K562 (cell line): Measurements from ENCODE around the gene AGAP3. TPM values are rescaled to one million over a fixed set of nuclear protein-coding genes. Genes with fewer than 3 reads are reported as not detected.

Source experiments
- ATAC-seq: fragments of 200-7000 bp; cut with Tn5 transposase; 3 replicates; pipeline ENCODE4 v1.9.1; 2020; ENCODE audit warnings: moderate library complexity
- BruUV-seq: library from RNA; stranded (reverse); fragments of 400-500 nt; replicated peaks from 2 replicates; lab custom pipeline; 2021; lab: Mats Ljungman, UMichigan
- CTCF ChIA-PET: fragments of 300-600 bp; formaldehyde crosslinking; extraction: SDS; loops from one replicate; lab custom pipeline; 2021; ENCODE audit warnings: low intra/inter-chr PET ratio; lab: Yijun Ruan, JAX
- POLR2A ChIA-PET: fragments of 300-600, 350-650 bp; sonication (Branson Sonifier 250); formaldehyde crosslinking; extraction: SDS; loops from one replicate; lab custom pipeline; 2021; ENCODE audit warnings: antibody characterized with exemption, inconsistent platforms; lab: Yijun Ruan, JAX
- DNase-seq, 4 experiments: peaks; one replicate each; pipeline versions ENCODE4 v3.0.0 to v3.0.0-alpha.2; 2011 to 2018; ENCODE audit warnings: low spot score in 3 of 4, mixed read lengths in 3 of 4; ENCODE audit errors: extremely low read depth in 1 of 4
- FAIRE-seq: peaks from 2 replicates; lab custom pipeline; 2011; peaks lifted over from hg19 to GRCh38; lab: Jason Lieb, UNC
- H2AFZ ChIP-seq: 2 replicates; pipeline ENCODE4 v1.6.0; 2011; ENCODE audit warnings: low read depth, low read length, control low read depth, inconsistent platforms
- H3K27ac ChIP-seq: fragments of 200-600 bp; 3 replicates; pipeline ENCODE4 v1.8.0; 2011; ENCODE audit warnings: low read depth, mild to moderate bottlenecking, control low read depth, inconsistent platforms, low read length, moderate library complexity, mixed read lengths; ENCODE audit errors: extremely low read depth
- H3K27me3 ChIP-seq, 2 experiments: fragments of 300-600 bp in 1 of 2; 2 replicates in 1 of 2; 3 replicates in 1 of 2; pipeline versions ENCODE4 v1.6.0 to v1.8.0; 2011; ENCODE audit warnings: inconsistent platforms in 2 of 2, low read length in 2 of 2, mild to moderate bottlenecking in 1 of 2, mixed read lengths in 1 of 2, moderate library complexity in 1 of 2; ENCODE audit not compliant: control insufficient read depth in 2 of 2, insufficient read depth in 2 of 2
- H3K36me3 ChIP-seq: fragments of 300-600 bp; 3 replicates; pipeline ENCODE4 v1.8.0; 2011; ENCODE audit warnings: mild to moderate bottlenecking, low read length, inconsistent platforms; ENCODE audit not compliant: control insufficient read depth, insufficient read depth
- H3K4me1 ChIP-seq, 2 experiments: fragments of 200-600 bp in 1 of 2; replicated peaks in 1 of 2; 2 replicates in 1 of 2; 3 replicates in 1 of 2; pipeline versions ENCODE4 v1.5.1 to v1.8.0; 2011; ENCODE audit warnings: inconsistent platforms in 2 of 2, low read length in 2 of 2, mild to moderate bottlenecking in 1 of 2, mixed read lengths in 1 of 2, moderate library complexity in 1 of 2; ENCODE audit not compliant: control insufficient read depth in 2 of 2, insufficient read depth in 2 of 2
- H3K4me2 ChIP-seq: 2 replicates; pipeline ENCODE4 v1.6.1; 2011; ENCODE audit warnings: low read length, control low read depth, inconsistent platforms, mixed read lengths; ENCODE audit not compliant: insufficient read depth
- H3K4me3 ChIP-seq: fragments of 200-600 bp; sonication (generic), shearing (Covaris generic); 2 replicates; pipeline ENCODE4 v1.5.1; 2016; ENCODE audit warnings: control low read depth, inconsistent platforms
- H3K79me2 ChIP-seq: fragments of 200-600 bp; 3 replicates; pipeline ENCODE4 v1.8.0; 2011; ENCODE audit warnings: low read length, inconsistent platforms; ENCODE audit not compliant: control insufficient read depth, insufficient read depth
- H3K9ac ChIP-seq, 2 experiments: 2 replicates each; pipeline versions ENCODE4 v1.6.0 to v1.6.1; 2011; ENCODE audit warnings: low read depth in 2 of 2, low read length in 2 of 2, control low read depth in 1 of 2, inconsistent platforms in 1 of 2, mild to moderate bottlenecking in 1 of 2, mixed read lengths in 1 of 2; ENCODE audit not compliant: insufficient read depth in 1 of 2
- H3K9me1 ChIP-seq: one replicate; pipeline ENCODE4 v1.6.0; 2011; ENCODE audit warnings: inconsistent platforms, mild to moderate bottlenecking, low read length, moderate library complexity; ENCODE audit not compliant: control insufficient read depth, insufficient read depth
- H3K9me3 ChIP-seq: replicated peaks from 2 replicates; pipeline ENCODE4 v1.5.1; 2011; ENCODE audit warnings: low read depth, low read length, inconsistent platforms; ENCODE audit not compliant: control insufficient read depth, insufficient read depth
- H4K20me1 ChIP-seq: replicated peaks from 2 replicates; pipeline ENCODE4 v1.6.1; 2011; ENCODE audit warnings: low read length, inconsistent platforms, mixed read lengths; ENCODE audit not compliant: control insufficient read depth, insufficient read depth
- ATF1 ChIP-seq, 2 experiments: fragments of 450-650 bp in 1 of 2; IDR thresholded peaks; 2 replicates each; pipeline ENCODE4 v1.6.1; 2016; ENCODE audit warnings: missing compliant biosample characterization in 1 of 2, missing genetic modification characterization in 1 of 2
- CBX8 ChIP-seq: fragments of 200-600 bp; sonication (generic); IDR thresholded peaks from 2 replicates; pipeline ENCODE4 v1.6.1; 2012; ENCODE audit warnings: borderline replicate concordance, mixed run types, low read depth, mild to moderate bottlenecking, moderate library complexity, mixed read lengths, low read length, control low read depth, inconsistent platforms; ENCODE audit not compliant: poor library complexity, severe bottlenecking; ENCODE audit errors: extremely low read depth
- DPF2 ChIP-seq: fragments of 450-650 bp; IDR thresholded peaks from 2 replicates; pipeline ENCODE4 v1.6.1; 2016
- ESRRA ChIP-seq: fragments of 450-650 bp; IDR thresholded peaks from 2 replicates; pipeline ENCODE4 v1.6.1; 2014; ENCODE audit warnings: low read depth, mild to moderate bottlenecking, moderate library complexity, borderline replicate concordance
- FIP1L1 ChIP-seq: fragments of 200-400 bp; formaldehyde crosslinking; IDR thresholded peaks from 2 replicates; pipeline ENCODE4 v1.6.1; 2018; ENCODE audit warnings: mild to moderate bottlenecking, low read depth, low read length; ENCODE audit not compliant: poor library complexity, severe bottlenecking
- HDGF ChIP-seq: fragments of 450-650 bp; IDR thresholded peaks from 2 replicates; pipeline ENCODE4 v1.6.1; 2016
- MAZ ChIP-seq, 2 experiments: fragments of 450-650 bp in 1 of 2; sonication (generic) in 1 of 2; formaldehyde crosslinking; IDR thresholded peaks in 1 of 2; conservative IDR thresholded peaks in 1 of 2; 2 replicates each; pipeline versions ENCODE4 v1.4.0 to v1.5.0; 2020; ENCODE audit warnings: mild to moderate bottlenecking in 1 of 2, missing genetic modification reagents in 1 of 2
- NCOA1 ChIP-seq: fragments of 450-650 bp; IDR thresholded peaks from 2 replicates; pipeline ENCODE4 v1.6.1; 2016; ENCODE audit warnings: low read depth
- SNIP1 ChIP-seq: fragments of 450-650 bp; IDR thresholded peaks from 2 replicates; pipeline ENCODE4 v1.7.1; 2017; ENCODE audit warnings: low read depth, mild to moderate bottlenecking
- TFAM ChIP-seq: fragments of 250-450 bp; sonication (Bioruptor Pico); conservative IDR thresholded peaks from 2 replicates; pipeline ENCODE4 v1.5.0; 2021; ENCODE audit warnings: mild to moderate bottlenecking, moderate library complexity
- ZFP30 ChIP-seq: fragments of 250-450 bp; sonication (Bioruptor Pico); IDR thresholded peaks from 2 replicates; pipeline ENCODE4 v1.8.0; 2022; ENCODE audit warnings: moderate library complexity, mild to moderate bottlenecking, inconsistent platforms, borderline replicate concordance
- ZNF695 ChIP-seq: fragments of 450-650 bp; formaldehyde crosslinking; IDR thresholded peaks from 2 replicates; pipeline ENCODE4 v1.4.0; 2020; ENCODE audit warnings: mild to moderate bottlenecking, moderate library complexity
- WGBS: fragments of 100-300 bp; shearing (Covaris generic); methylation state at CpG from one replicate; pipeline ENCODE4 v1.1.6; 2016; ENCODE audit warnings: low coverage, mixed read lengths; ENCODE audit not compliant: insufficient coverage; ENCODE audit errors: missing lambda C conversion rate; 5-methylcytosine and 5-hydroxymethylcytosine counted together
- in situ Hi-C: fragments of 300-500 bp; cut with MboI; formaldehyde crosslinking; loops from 4 replicates; pipeline ENCODE4 v1.15.0; 2018; ENCODE audit warnings: inconsistent platforms, mixed read lengths
- intact Hi-C: fragments of 100-400 bp; cut with micrococcal nuclease; formaldehyde crosslinking; loops from 2 replicates; pipeline ENCODE4 v1.14.2; 2022
- polyA plus RNA-seq, 8 experiments: library from polyadenylated mRNA; depleted of rRNA in 4 of 8; stranded (reverse) in 5 of 8; unstranded in 3 of 8; fragments of >200 nt; fragmentation: Nextera tagmentation in 2 of 8; fragmentation: Illumina TruSeq in 1 of 8; extraction: Ambion mirVana in 2 of 8; extraction: Trizol in 1 of 8; gene quantifications; 2 replicates each; pipeline versions ENCODE4 v1.2.1 to v1.2.3, GENCODE V29; 2011 to 2014; ENCODE audit warnings: inconsistent platforms in 1 of 8, missing spikeins in 1 of 8
- total RNA-seq, 7 experiments: library from RNA; depleted of rRNA in 6 of 7; stranded (reverse); fragments of >200 nt in 6 of 7; fragmentation: Illumina TruSeq in 2 of 7; extraction: Trizol in 2 of 7; gene quantifications; 2 replicates each; pipeline versions ENCODE4 v1.2.1 to v1.2.3, GENCODE V29; 2011 to 2021; ENCODE audit warnings: low replicate concordance in 1 of 7
- TF ChIP-seq, protein P1 (sequence below): sonication (generic); formaldehyde crosslinking; IDR thresholded peaks from 2 replicates; pipeline ENCODE4 v1.8.0; 2023; ENCODE audit warnings: missing genetic modification reagents, mild to moderate bottlenecking, borderline replicate concordance

The AGAP3 gene
- total and polyA plus RNA-seq, 9 of the 15 experiments (the other 6 are each of a cell fraction or from before 2014, with no cell fraction given), result 3.4 to 208 (median 62.2) TPM

GRCh38 chr7:151038951-151039849 lies 47.1 kb upstream of the AGAP3 start:
- peak overlapping the region; percentile 22 to 83; a peak in 3 of 4 replicates for H3K9ac ChIP-seq
- H3K9me1 ChIP-seq, result peaks cover 13% of the 10 kb centered on the region
- peaks cover 44% of the 10 kb centered on the region; the same call in 2 of the 3 replicates for H3K36me3 ChIP-seq
- peak overlapping the region; percentile 65 for H3K27ac ChIP-seq
- intact Hi-C loops (loop anchor here (1.0 kb wide), 3 partner anchors 11 to 31 kb away; partner anchors contain the start of gene ABCB8), in situ Hi-C loops (no loop called here)
- POLR2A ChIA-PET, result interaction anchor here (0.7 to 3.8 kb wide), 9 partner anchors 10 to 44 kb away, joined by 3 to 23 read pairs (median 5); partner anchors contain the start of genes ABCB8, ASIC3, ATG9B and FASTK
- H3K9me3 ChIP-seq, result no peaks in the 10 kb centered on the region
- FAIRE-seq, result peak; percentile 100
- H4K20me1 ChIP-seq, result peaks cover 10% of the 10 kb centered on the region
- DNase-seq, result peak; percentile 99 to 100 (median 99)
- 4% methylated on average over 12 of the region's 12 CpGs for WGBS
- no peaks in the 10 kb centered on the region for H3K27me3 ChIP-seq
- CTCF ChIA-PET, result no interaction called here
- no TSS peak for BruUV-seq
- no peaks in the 10 kb centered on the region for H3K79me2 ChIP-seq
- peak; percentile 97 for ATAC-seq
- H3K4me2 ChIP-seq, result peak overlapping the region; percentile 74
- H2AFZ ChIP-seq, result no peak overlapping the region
- H3K4me3 ChIP-seq, result no peak overlapping the region; the same call in 1 of the 2 replicates
- H3K4me1 ChIP-seq, result peaks cover 24 to 73% of the 10 kb centered on the region in 2 experiments
- TF ChIP-seq, protein P1, sequence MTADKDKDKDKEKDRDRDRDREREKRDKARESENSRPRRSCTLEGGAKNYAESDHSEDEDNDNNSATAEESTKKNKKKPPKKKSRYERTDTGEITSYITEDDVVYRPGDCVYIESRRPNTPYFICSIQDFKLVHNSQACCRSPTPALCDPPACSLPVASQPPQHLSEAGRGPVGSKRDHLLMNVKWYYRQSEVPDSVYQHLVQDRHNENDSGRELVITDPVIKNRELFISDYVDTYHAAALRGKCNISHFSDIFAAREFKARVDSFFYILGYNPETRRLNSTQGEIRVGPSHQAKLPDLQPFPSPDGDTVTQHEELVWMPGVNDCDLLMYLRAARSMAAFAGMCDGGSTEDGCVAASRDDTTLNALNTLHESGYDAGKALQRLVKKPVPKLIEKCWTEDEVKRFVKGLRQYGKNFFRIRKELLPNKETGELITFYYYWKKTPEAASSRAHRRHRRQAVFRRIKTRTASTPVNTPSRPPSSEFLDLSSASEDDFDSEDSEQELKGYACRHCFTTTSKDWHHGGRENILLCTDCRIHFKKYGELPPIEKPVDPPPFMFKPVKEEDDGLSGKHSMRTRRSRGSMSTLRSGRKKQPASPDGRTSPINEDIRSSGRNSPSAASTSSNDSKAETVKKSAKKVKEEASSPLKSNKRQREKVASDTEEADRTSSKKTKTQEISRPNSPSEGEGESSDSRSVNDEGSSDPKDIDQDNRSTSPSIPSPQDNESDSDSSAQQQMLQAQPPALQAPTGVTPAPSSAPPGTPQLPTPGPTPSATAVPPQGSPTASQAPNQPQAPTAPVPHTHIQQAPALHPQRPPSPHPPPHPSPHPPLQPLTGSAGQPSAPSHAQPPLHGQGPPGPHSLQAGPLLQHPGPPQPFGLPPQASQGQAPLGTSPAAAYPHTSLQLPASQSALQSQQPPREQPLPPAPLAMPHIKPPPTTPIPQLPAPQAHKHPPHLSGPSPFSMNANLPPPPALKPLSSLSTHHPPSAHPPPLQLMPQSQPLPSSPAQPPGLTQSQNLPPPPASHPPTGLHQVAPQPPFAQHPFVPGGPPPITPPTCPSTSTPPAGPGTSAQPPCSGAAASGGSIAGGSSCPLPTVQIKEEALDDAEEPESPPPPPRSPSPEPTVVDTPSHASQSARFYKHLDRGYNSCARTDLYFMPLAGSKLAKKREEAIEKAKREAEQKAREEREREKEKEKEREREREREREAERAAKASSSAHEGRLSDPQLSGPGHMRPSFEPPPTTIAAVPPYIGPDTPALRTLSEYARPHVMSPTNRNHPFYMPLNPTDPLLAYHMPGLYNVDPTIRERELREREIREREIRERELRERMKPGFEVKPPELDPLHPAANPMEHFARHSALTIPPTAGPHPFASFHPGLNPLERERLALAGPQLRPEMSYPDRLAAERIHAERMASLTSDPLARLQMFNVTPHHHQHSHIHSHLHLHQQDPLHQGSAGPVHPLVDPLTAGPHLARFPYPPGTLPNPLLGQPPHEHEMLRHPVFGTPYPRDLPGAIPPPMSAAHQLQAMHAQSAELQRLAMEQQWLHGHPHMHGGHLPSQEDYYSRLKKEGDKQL (CRISPR knock-in tag), result no peak
- TF ChIP-seq FIP1L1 (no peak), CBX8 (no peak), HDGF (peak; percentile 81), ESRRA (peak; percentile 66; the same call in 1 of the 2 replicates), NCOA1 (peak; percentile 66; the same call in 1 of the 2 replicates), DPF2 (peak; percentile 100), ZNF695 (CRISPR knock-in tag) (no peak), ATF1 (CRISPR knock-in tag; IDR thresholded peaks at IDR 0.05) (no peak), ATF1 (tag; IDR thresholded peaks at IDR 0.05) (peak; percentile 84), SNIP1 (no peak), TFAM (CRISPR knock-in tag) (no peak), ZFP30 (no peak), MAZ (CRISPR knock-in tag; conservative IDR thresholded peaks at IDR 0.05 in 1 of 2, IDR thresholded peaks at IDR 0.05 in 1 of 2) (peak; percentile 88 to 93)
